Prostate gland (tissue), 2 donors: ENCODE data around the gene METAP2.

Source experiments
- POLR2A ChIP-seq: fragments of 450-650 bp; IDR thresholded peaks from one replicate; pipeline ENCODE4 v1.6.1; 2016; ENCODE audit warnings: antibody characterized with exemption, mild to moderate bottlenecking
- TF ChIP-seq, protein P1 (sequence below), 4 experiments: fragments of 200-600 bp in 2 of 4; fragments of 450-650 bp in 2 of 4; sonication (generic) in 2 of 4; IDR thresholded peaks; 1 replicate in 3 of 4; 2 replicates in 1 of 4; pipeline ENCODE4 v1.5.1; 2016 to 2019; ENCODE audit warnings: antibody characterized with exemption in 4 of 4, mild to moderate bottlenecking in 2 of 4, moderate library complexity in 2 of 4

DNA sequence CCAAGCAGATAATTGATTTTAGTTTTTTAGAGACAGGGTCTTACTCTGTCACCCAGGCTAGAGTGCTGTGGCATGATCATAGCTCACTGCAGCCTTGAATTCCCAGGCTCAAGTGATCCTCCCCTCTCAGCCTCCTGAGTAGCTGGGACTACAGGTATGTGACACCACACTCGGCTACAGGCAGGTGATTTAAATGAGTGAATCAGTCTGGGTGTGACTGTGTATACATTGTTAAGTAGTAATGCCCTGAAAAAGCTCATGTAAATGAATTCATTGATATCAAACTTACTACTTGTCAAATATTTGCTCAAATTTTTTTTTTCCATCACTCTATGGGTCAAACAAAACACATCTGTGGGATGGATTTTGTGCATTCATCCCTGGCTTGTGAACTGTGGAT is 83.7 kb downstream of the METAP2 start:
- TF ChIP-seq, protein P1, sequence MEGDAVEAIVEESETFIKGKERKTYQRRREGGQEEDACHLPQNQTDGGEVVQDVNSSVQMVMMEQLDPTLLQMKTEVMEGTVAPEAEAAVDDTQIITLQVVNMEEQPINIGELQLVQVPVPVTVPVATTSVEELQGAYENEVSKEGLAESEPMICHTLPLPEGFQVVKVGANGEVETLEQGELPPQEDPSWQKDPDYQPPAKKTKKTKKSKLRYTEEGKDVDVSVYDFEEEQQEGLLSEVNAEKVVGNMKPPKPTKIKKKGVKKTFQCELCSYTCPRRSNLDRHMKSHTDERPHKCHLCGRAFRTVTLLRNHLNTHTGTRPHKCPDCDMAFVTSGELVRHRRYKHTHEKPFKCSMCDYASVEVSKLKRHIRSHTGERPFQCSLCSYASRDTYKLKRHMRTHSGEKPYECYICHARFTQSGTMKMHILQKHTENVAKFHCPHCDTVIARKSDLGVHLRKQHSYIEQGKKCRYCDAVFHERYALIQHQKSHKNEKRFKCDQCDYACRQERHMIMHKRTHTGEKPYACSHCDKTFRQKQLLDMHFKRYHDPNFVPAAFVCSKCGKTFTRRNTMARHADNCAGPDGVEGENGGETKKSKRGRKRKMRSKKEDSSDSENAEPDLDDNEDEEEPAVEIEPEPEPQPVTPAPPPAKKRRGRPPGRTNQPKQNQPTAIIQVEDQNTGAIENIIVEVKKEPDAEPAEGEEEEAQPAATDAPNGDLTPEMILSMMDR (IDR thresholded peaks at IDR 0.05), result no peak
- no peak for TF ChIP-seq POLR2A
